ENCODE results near the gene CHTOP.

CHTOP gene

GRCh38 chr1:153613406-153613805, 20.5 kb upstream of the CHTOP start:
- Histone ChIP-seq H3K36me3 (peaks cover 10% of the 10 kb centered on the region), H3K27ac (no peak overlapping the region), H3K9me3 (ENCODE audit: severe bottlenecking) (no peaks in the 10 kb centered on the region), H3K4me3 (ENCODE audit: low read depth, low read length) (no peak overlapping the region), H3K27me3 (ENCODE audit: insufficient read depth, low read depth, severe bottlenecking) (no peaks in the 10 kb centered on the region)
- no peak for TF ChIP-seq CTCF (IDR thresholded peaks at IDR 0.05; ENCODE audit: low read depth, low read length)
- no peak for DNase-seq

- no peak for DNase-seq
- peaks cover 19% of the 10 kb centered on the region for H3K36me3 ChIP-seq
- no peak overlapping the region for H3K4me3 ChIP-seq (ENCODE audit: low read depth, low read length)
- H3K27me3 ChIP-seq (ENCODE audit: insufficient read depth, low read depth, severe bottlenecking): no peaks in the 10 kb centered on the region
- no peak overlapping the region for H3K27ac ChIP-seq
- no peaks in the 10 kb centered on the region for H3K9me3 ChIP-seq (ENCODE audit: severe bottlenecking)
- TF ChIP-seq CTCF (IDR thresholded peaks at IDR 0.05; ENCODE audit: low read depth, low read length): no peak
Observed at GRCh38 chr1:153614189-153614900, 19.5 kb upstream of the CHTOP start.

- Histone ChIP-seq H3K27ac (no peak overlapping the region), H3K4me3 (ENCODE audit: low read depth, low read length) (no peak overlapping the region), H3K9me3 (ENCODE audit: severe bottlenecking) (peaks cover 4% of the 10 kb centered on the region), H3K27me3 (ENCODE audit: insufficient read depth, low read depth, severe bottlenecking) (no peaks in the 10 kb centered on the region), H3K36me3 (peaks cover 25% of the 10 kb centered on the region)
- TF ChIP-seq CTCF (IDR thresholded peaks at IDR 0.05; ENCODE audit: low read depth, low read length): no peak
- DNase-seq: no peak
Observed at GRCh38 chr1:153614906-153615305, 19.0 kb upstream of the CHTOP start.

- no peaks in the 10 kb centered on the region for H3K27me3 ChIP-seq (ENCODE audit: insufficient read depth, low read depth, severe bottlenecking)
- TF ChIP-seq CTCF (IDR thresholded peaks at IDR 0.05; ENCODE audit: low read depth, low read length): no peak
Observed at GRCh38 chr1:153615406-153615805, 18.5 kb upstream of the CHTOP start.

GRCh38 chr1:153616144-153616916, 17.5 kb upstream of the CHTOP start, which contains the start of gene S100A14:
Gene S100A14, minus strand, starts transcription at chr1:153616325. Its CDS starts 467 bp downstream, at chr1:153615858.
- no peak for DNase-seq
- Histone ChIP-seq H3K27me3 (ENCODE audit: insufficient read depth, low read depth, severe bottlenecking) (no peaks in the 10 kb centered on the region), H3K4me3 (ENCODE audit: low read depth, low read length) (no peak within 1 kb of the TSS), H3K9me3 (ENCODE audit: severe bottlenecking) (peaks cover 6% of the 10 kb centered on the region), H3K36me3 (peaks cover 39% of the 10 kb centered on the region), H3K27ac (no peak within 1 kb of the TSS)
- TF ChIP-seq CTCF (IDR thresholded peaks at IDR 0.05; ENCODE audit: low read depth, low read length): no peak

More at GRCh38 chr1:153615406-153615805, 18.5 kb upstream of the CHTOP start:
- H3K36me3 ChIP-seq: peaks cover 30% of the 10 kb centered on the region
- no peak overlapping the region for H3K27ac ChIP-seq
- peaks cover 6% of the 10 kb centered on the region for H3K9me3 ChIP-seq (ENCODE audit: severe bottlenecking)
- no peak for DNase-seq
- H3K4me3 ChIP-seq (ENCODE audit: low read depth, low read length): no peak overlapping the region
